K562 (cell line): ENCODE data around the gene PDCD1. TPM values are rescaled to one million over a fixed set of nuclear protein-coding genes. Genes with fewer than 3 reads are reported as not detected.
A peak's percentile ranks its signal among the peaks of the same experiment; 100 is the strongest.

ENCODE experiments used
- ZNF444 ChIP-seq: fragments of 250-450 bp; sonication (Bioruptor Pico); IDR thresholded peaks from 2 replicates; pipeline ENCODE4 v1.4.0; 2020; ENCODE audit warnings: mild to moderate bottlenecking, moderate library complexity
- polyA plus RNA-seq, 8 experiments: library from polyadenylated mRNA; depleted of rRNA in 4 of 8; stranded (reverse) in 5 of 8; unstranded in 3 of 8; fragments of >200 nt; fragmentation: Nextera tagmentation in 2 of 8; fragmentation: Illumina TruSeq in 1 of 8; extraction: Ambion mirVana in 2 of 8; extraction: Trizol in 1 of 8; gene quantifications; 2 replicates each; pipeline versions ENCODE4 v1.2.1 to v1.2.3, GENCODE V29; 2011 to 2014; ENCODE audit warnings: inconsistent platforms in 1 of 8, missing spikeins in 1 of 8
- total RNA-seq, 7 experiments: library from RNA; depleted of rRNA in 6 of 7; stranded (reverse); fragments of >200 nt in 6 of 7; fragmentation: Illumina TruSeq in 2 of 7; extraction: Trizol in 2 of 7; gene quantifications; 2 replicates each; pipeline versions ENCODE4 v1.2.1 to v1.2.3, GENCODE V29; 2011 to 2021; ENCODE audit warnings: low replicate concordance in 1 of 7
- TF ChIP-seq, protein P1 (sequence below): fragments of 450-650 bp; formaldehyde crosslinking; IDR thresholded peaks from 2 replicates; pipeline ENCODE4 v1.4.0; 2020; ENCODE audit warnings: mild to moderate bottlenecking, mixed read lengths
- TF ChIP-seq, protein P2 (sequence below): fragments of 250-450 bp; sonication (Bioruptor Pico); IDR thresholded peaks from 2 replicates; pipeline ENCODE4 v1.5.0; 2021; ENCODE audit warnings: mild to moderate bottlenecking, moderate library complexity
- TF ChIP-seq, protein P3 (sequence below): fragments of 450-650 bp; conservative IDR thresholded peaks from 2 replicates; pipeline ENCODE4 v1.6.1; 2016; ENCODE audit warnings: missing genetic modification characterization, low read depth, mild to moderate bottlenecking, control low read depth, missing compliant biosample characterization

Gene PDCD1
- total and polyA plus RNA-seq, 9 of the 15 experiments (the other 6 are each of a cell fraction or from before 2014, with no cell fraction given) = 0.15 to 2.5 (median 1.0) TPM; not detected in 2

DNA sequence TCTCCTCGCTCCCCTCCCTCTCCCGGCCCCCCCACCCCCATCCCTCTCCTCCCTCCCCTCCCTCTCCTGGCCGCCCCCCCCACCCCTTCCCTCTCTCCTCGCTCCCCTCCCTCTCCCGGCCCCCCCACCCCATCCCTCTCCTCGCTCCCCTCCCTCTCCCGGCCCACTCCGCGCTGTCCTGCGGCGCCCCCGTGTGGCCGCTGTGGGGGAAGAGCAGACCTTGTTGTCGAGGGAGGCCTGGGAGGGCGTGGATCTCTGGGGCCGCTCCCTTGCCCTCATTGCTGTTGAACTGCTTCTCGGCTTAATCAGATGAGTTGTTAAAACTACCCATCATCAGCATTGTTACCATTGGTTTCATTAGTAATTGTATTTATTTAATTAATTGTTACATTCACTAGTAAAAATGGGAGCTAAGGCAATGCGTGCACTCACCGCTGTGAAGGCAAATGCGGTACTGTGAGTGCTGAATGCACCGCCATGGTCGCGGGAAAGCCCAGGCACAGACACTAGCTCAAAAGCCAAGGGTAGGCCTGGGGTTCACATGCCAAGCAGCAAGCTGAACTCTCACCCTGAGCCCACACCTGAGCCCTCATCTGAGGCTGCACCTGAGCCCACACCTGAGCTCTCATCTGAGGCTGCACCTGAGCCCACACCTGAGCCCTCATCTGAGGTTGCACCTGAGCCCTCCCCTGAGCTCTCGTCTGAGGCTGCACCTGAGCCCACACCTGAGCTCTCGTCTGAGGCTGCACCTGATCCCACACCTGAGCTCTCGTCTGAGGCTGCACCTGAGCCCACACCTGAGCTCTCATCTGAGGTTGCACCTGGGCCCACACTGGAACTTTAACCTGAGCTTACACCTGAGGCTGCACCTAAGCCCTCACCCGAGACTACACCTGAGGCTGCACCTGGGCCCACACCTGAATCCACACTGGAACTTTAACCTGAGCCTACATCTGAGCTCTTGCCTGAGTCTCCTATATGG lies 19.6 kb upstream of the PDCD1 start (continued):
- TF ChIP-seq, protein P1, sequence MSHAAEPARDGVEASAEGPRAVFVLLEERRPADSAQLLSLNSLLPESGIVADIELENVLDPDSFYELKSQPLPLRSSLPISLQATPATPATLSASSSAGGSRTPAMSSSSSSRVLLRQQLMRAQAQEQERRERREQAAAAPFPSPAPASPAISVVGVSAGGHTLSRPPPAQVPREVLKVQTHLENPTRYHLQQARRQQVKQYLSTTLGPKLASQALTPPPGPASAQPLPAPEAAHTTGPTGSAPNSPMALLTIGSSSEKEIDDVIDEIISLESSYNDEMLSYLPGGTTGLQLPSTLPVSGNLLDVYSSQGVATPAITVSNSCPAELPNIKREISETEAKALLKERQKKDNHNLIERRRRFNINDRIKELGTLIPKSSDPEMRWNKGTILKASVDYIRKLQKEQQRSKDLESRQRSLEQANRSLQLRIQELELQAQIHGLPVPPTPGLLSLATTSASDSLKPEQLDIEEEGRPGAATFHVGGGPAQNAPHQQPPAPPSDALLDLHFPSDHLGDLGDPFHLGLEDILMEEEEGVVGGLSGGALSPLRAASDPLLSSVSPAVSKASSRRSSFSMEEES = no peak
- TF ChIP-seq ZNF444 (CRISPR knock-in tag) = peak; percentile 71
- TF ChIP-seq, protein P2, sequence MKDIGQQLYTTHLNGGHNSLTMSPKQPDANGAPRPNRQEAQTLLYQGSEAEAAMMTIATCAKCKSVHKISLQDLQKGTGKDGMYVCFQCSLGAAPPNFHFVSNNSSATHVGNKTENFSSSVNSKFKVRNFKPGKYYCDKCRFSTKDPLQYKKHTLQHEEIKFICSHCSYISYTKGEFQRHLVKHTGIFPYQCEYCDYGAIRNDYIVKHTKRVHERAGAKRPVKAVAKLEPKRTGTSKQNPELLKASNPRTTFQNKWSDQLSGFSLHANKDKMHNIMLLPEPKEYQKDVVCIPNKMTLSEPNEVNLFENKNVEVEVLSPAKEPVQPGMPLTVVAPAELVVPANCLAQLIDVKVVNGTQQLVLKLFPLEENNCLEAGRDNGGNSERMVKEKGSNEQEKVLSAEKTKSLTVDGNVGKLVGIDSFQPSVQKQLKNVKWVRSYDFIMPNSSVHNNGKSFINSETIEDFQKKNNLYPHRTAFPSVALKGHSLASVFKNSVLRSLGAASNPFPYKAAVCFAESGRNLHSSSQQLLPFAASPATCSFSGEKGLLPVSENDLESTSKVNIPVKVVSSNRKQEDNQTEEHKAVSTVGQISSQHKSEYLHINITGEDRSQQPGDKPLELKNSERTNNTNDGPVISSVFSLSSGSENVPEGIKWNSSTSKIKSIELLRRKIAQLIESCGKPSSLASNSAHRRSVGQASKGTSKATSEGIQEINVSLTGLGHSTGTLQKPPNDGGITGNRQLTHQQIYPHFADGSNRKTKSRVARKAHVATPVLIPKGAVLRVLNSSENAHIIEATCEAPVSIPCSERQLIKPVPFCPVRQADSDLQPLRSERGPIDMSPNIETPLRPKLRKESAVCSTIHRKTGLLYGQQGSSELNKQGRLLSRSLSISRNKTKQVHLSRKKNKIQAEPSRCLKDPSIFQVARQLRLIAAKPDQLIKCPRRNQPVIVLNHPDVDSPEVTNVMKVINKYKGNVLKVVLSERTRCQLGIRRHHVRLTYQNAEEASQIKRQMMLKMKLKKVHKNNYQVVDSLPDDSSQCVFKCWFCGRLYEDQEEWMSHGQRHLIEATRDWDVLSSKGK (CRISPR knock-in tag) = no peak
- TF ChIP-seq, protein P3, sequence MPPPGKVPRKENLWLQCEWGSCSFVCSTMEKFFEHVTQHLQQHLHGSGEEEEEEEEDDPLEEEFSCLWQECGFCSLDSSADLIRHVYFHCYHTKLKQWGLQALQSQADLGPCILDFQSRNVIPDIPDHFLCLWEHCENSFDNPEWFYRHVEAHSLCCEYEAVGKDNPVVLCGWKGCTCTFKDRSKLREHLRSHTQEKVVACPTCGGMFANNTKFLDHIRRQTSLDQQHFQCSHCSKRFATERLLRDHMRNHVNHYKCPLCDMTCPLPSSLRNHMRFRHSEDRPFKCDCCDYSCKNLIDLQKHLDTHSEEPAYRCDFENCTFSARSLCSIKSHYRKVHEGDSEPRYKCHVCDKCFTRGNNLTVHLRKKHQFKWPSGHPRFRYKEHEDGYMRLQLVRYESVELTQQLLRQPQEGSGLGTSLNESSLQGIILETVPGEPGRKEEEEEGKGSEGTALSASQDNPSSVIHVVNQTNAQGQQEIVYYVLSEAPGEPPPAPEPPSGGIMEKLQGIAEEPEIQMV = no peak
